ENCODE data around the gene PROB1. TPM values are rescaled to one million over a fixed set of nuclear protein-coding genes. Genes with fewer than 3 reads are reported as not detected.

The PROB1 gene
- total and polyA plus RNA-seq, 2 of the 8 experiments (the other 6 are each of a cell fraction or from before 2014, with no cell fraction given), result 0.89 to 3.1 TPM

GRCh38 chr5:139358064-139358463 is 36.8 kb downstream of the PROB1 start:
- H3K9me3 ChIP-seq (ENCODE audit: insufficient read depth in 2 of 2, low read depth in 1 of 2, low read length in 1 of 2), result no peaks in the 10 kb centered on the region
- H3K56ac ChIP-seq (replicated peaks; ENCODE audit: insufficient read length, low read depth, low read length), result no peak overlapping the region
- no peak overlapping the region for H3K23ac ChIP-seq (ENCODE audit: insufficient read length)
- no peak overlapping the region for H4K5ac ChIP-seq (ENCODE audit: insufficient read length, low read depth, low read length)
- H3K4ac ChIP-seq (replicated peaks; ENCODE audit: insufficient read length, low read depth, low read length), result no peak overlapping the region
- peaks cover 8% of the 10 kb centered on the region; the same call in 1 of the 2 replicates for H3K79me1 ChIP-seq (ENCODE audit: low read depth, low read length)
- H4K91ac ChIP-seq (replicated peaks; ENCODE audit: insufficient read length, low read length), result no peak overlapping the region
- peaks cover 8 to 10% of the 10 kb centered on the region in 2 experiments for H4K20me1 ChIP-seq (replicated peaks in 1 of 2; ENCODE audit: control insufficient read depth in 1 of 2, insufficient read depth in 2 of 2, low read length in 2 of 2)
- ChIA-PET POLR2A (ENCODE audit: partially characterized antibody) (interaction anchor here (1.0 to 3.7 kb wide), 8 partner anchors 9 to 64 kb away, joined by 3 to 20 read pairs (median 6); partner anchors contain the start of genes MATR3 and PAIP2), CTCF (ENCODE audit: partially characterized antibody) (interaction anchor here (1.2 to 2.5 kb wide), 3 partner anchors 10 to 16 kb away, joined by 3 to 12 read pairs (median 6); partner anchors contain the start of gene PAIP2)
- H3K79me2 ChIP-seq (ENCODE audit: control insufficient read depth in 1 of 2, insufficient read depth in 2 of 2, low read length in 2 of 2), result peaks cover 22 to 91% of the 10 kb centered on the region in 2 experiments
- H3K4me1 ChIP-seq (replicated peaks in 1 of 4; ENCODE audit: control insufficient read depth in 3 of 4, insufficient read depth in 4 of 4, low read length in 3 of 4), result no peaks in the 10 kb centered on the region
- H3K23me2 ChIP-seq (ENCODE audit: low read depth, low read length), result no peaks in the 10 kb centered on the region
- H4K8ac ChIP-seq (ENCODE audit: extremely low read depth, insufficient read depth, low read length), result no peak overlapping the region
- no peak overlapping the region for H2BK5ac ChIP-seq (ENCODE audit: low read depth, low read length)
- peaks cover 0 to under 1% (median under 1%) of the 10 kb centered on the region in 4 experiments; a peak in 3 of 8 replicates for H3K36me3 ChIP-seq (ENCODE audit: control insufficient read depth in 2 of 4, insufficient read depth in 4 of 4, low read length in 3 of 4)
- H3K27me3 ChIP-seq (replicated peaks in 1 of 4; ENCODE audit: control insufficient read depth in 3 of 4, extremely low read depth in 1 of 4, insufficient read depth in 3 of 4, low read length in 3 of 4), result no peaks in the 10 kb centered on the region
- H3K27ac ChIP-seq (ENCODE audit: low read depth, low read length), result no peak overlapping the region
- FAIRE-seq (no peak), DNase-seq (ENCODE audit: low read depth in 1 of 2, low spot score in 2 of 2) (no peak)
- no peak overlapping the region for H3K14ac ChIP-seq (ENCODE audit: insufficient read length)
- no peak overlapping the region for H2BK20ac ChIP-seq (ENCODE audit: low read length)
- H2BK12ac ChIP-seq (ENCODE audit: low read depth, low read length), result no peak overlapping the region
- H3K9ac ChIP-seq (replicated peaks in 1 of 4; ENCODE audit: extremely low read depth in 1 of 4, low read depth in 3 of 4, low read length in 3 of 4), result no peak overlapping the region
- TF ChIP-seq CBX8 (IDR thresholded peaks at IDR 0.05; ENCODE audit: borderline replicate concordance, low read depth, low read length) (no peak), USF2 (IDR thresholded peaks at IDR 0.05; ENCODE audit: low read length) (no peak), SIN3A (conservative IDR thresholded peaks at IDR 0.05 in 1 of 2, IDR thresholded peaks at IDR 0.05 in 1 of 2; ENCODE audit: low read depth in 1 of 2, low read length in 2 of 2) (no peak), SIX5 (IDR thresholded peaks at IDR 0.05; ENCODE audit: low read depth, low read length) (no peak), CEBPB (IDR thresholded peaks at IDR 0.05; ENCODE audit: low read depth, low read length) (no peak), CTBP2 (IDR thresholded peaks at IDR 0.05; ENCODE audit: borderline replicate concordance, insufficient read depth, insufficient read length, low read length) (no peak), CBX5 (IDR thresholded peaks at IDR 0.05; ENCODE audit: low read depth, low read length) (no peak), KDM5A (IDR thresholded peaks at IDR 0.05; ENCODE audit: low read length) (no peak)
- H2BK15ac ChIP-seq (ENCODE audit: low read length), result no peak overlapping the region
- no peak overlapping the region for H3K4me3 ChIP-seq (ENCODE audit: extremely low read depth in 1 of 4, insufficient read depth in 2 of 4, low read depth in 3 of 4, low read length in 4 of 4)
- H3K18ac ChIP-seq (ENCODE audit: extremely low read depth, low read length), result no peak overlapping the region
- no peak overlapping the region for H3K4me2 ChIP-seq (ENCODE audit: insufficient read depth in 1 of 2, low read depth in 2 of 2, low read length in 2 of 2)
- no peak overlapping the region for H2AK5ac ChIP-seq (ENCODE audit: low read depth, low read length)
- no peak overlapping the region for H2BK120ac ChIP-seq (replicated peaks; ENCODE audit: low read depth, low read length)
- H2AFZ ChIP-seq (ENCODE audit: low read length), result no peak overlapping the region
